SU-DHL-6 (cell line): ENCODE data around the gene RNF220.
A peak's percentile ranks its signal among the peaks of the same experiment; 100 is the strongest.

Source experiments
- H2AFZ ChIP-seq: fragments of 200-600 bp; sonication (generic); 2 replicates; pipeline ENCODE4 v1.6.1; 2014; ENCODE audit warnings: low read depth, mild to moderate bottlenecking, moderate library complexity, mixed read lengths, antibody characterized with exemption, low read length; ENCODE audit not compliant: severe bottlenecking
- H3F3A ChIP-seq: fragments of 200-600 bp; shearing (Covaris generic); 2 replicates; pipeline ENCODE4 v1.6.0; 2016; ENCODE audit warnings: antibody characterized with exemption, mild to moderate bottlenecking; ENCODE audit not compliant: insufficient read depth
- H3K27ac ChIP-seq: fragments of 200-600 bp; sonication (generic); 2 replicates; pipeline ENCODE4 v1.5.1; 2016; ENCODE audit warnings: low read depth, mild to moderate bottlenecking, low read length, moderate library complexity, mixed read lengths
- H3K27me3 ChIP-seq: fragments of 200-600 bp; sonication (generic), shearing (Covaris generic); 2 replicates; pipeline ENCODE4 v1.6.0; 2014; ENCODE audit warnings: mild to moderate bottlenecking, low read length
- H3K36me3 ChIP-seq: fragments of 200-600 bp; sonication (generic); 2 replicates; pipeline ENCODE4 v1.6.1; 2014; ENCODE audit warnings: mild to moderate bottlenecking, low read length, mixed read lengths
- H3K4me2 ChIP-seq: fragments of 300-600, 200-600 bp; shearing (Covaris generic), sonication (generic); 2 replicates; pipeline ENCODE4 v1.6.0; 2014; ENCODE audit warnings: low read length, low read depth, mild to moderate bottlenecking; ENCODE audit not compliant: poor library complexity, severe bottlenecking
- H3K4me3 ChIP-seq: fragments of 200-600 bp; sonication (generic); 2 replicates; pipeline ENCODE4 v1.5.1; 2014; ENCODE audit warnings: antibody characterized with exemption, low read length, mild to moderate bottlenecking, mixed read lengths; ENCODE audit not compliant: insufficient read depth, poor library complexity, severe bottlenecking
- H3K79me2 ChIP-seq: fragments of 200-600 bp; sonication (generic); 2 replicates; pipeline ENCODE4 v1.6.1; 2014; ENCODE audit warnings: mild to moderate bottlenecking, low read length, moderate library complexity; ENCODE audit not compliant: insufficient read depth
- H3K9ac ChIP-seq: fragments of 200-600 bp; sonication (generic); 2 replicates; pipeline ENCODE4 v1.7.0; 2014; ENCODE audit warnings: mild to moderate bottlenecking, low read length
- H3K9me2 ChIP-seq: fragments of 200-600 bp; sonication (generic); replicated peaks from 2 replicates; pipeline ENCODE4 v1.6.1; 2014; ENCODE audit warnings: low read length; ENCODE audit not compliant: insufficient read depth
- H3K9me3 ChIP-seq: fragments of 200-600 bp; sonication (generic); 2 replicates; pipeline ENCODE4 v1.6.1; 2014; ENCODE audit warnings: low read length, mixed read lengths; ENCODE audit not compliant: insufficient read depth
- H4K20me1 ChIP-seq: fragments of 200-600 bp; sonication (generic); 2 replicates; pipeline ENCODE4 v1.6.1; 2014; ENCODE audit warnings: low read depth, mild to moderate bottlenecking, antibody characterized with exemption, low read length, moderate library complexity, mixed read lengths
- CTCF ChIP-seq: fragments of 200-600 bp; sonication (generic); IDR thresholded peaks from one replicate; pipeline ENCODE4 v1.5.1; 2017; ENCODE audit warnings: antibody characterized with exemption, mild to moderate bottlenecking, low read length, moderate library complexity; ENCODE audit not compliant: insufficient read depth, poor library complexity, severe bottlenecking
- EZH2phosphoT487 ChIP-seq: fragments of 200-600 bp; sonication (generic), shearing (Covaris generic); conservative IDR thresholded peaks from 2 replicates; pipeline ENCODE4 v1.6.1; 2018; ENCODE audit warnings: mild to moderate bottlenecking, antibody characterized with exemption, low read length, moderate library complexity, mixed read lengths

RNF220 gene

GRCh38 chr1:44674113-44675000 is 269.3 kb downstream of the RNF220 start, which contains the start of the genes ARMH1 and TMEM53:
Gene ARMH1 (plus strand): TSS chr1:44674714. CDS start chr1:44689698, 14,984 bp downstream.
Gene TMEM53 (minus strand): TSS chr1:44674481. CDS start chr1:44674391, 90 bp downstream.
- TF ChIP-seq EZH2phosphoT487 (no peak), CTCF (no peak)
- H3F3A ChIP-seq: no peaks in the 10 kb centered on the region
- H3K4me3 ChIP-seq: peak within 1 kb of the TSS; percentile 67
- no peaks in the 10 kb centered on the region for H3K9me2 ChIP-seq
- H2AFZ ChIP-seq: peak within 1 kb of the TSS; percentile 77
- no peaks in the 10 kb centered on the region for H3K27me3 ChIP-seq
- H4K20me1 ChIP-seq: no peaks in the 10 kb centered on the region
- no peaks in the 10 kb centered on the region for H3K79me2 ChIP-seq
- H3K9me3 ChIP-seq: no peaks in the 10 kb centered on the region
- H3K27ac ChIP-seq: peak within 1 kb of the TSS; percentile 44; the same call in 1 of the 2 replicates
- H3K9ac ChIP-seq: peak within 1 kb of the TSS; percentile 60
- H3K36me3 ChIP-seq: no peaks in the 10 kb centered on the region
- H3K4me2 ChIP-seq: peak within 1 kb of the TSS; percentile 66

GRCh38 chr1:44675186-44675585 is 270.1 kb downstream of the RNF220 start:
- H3K27me3 ChIP-seq: no peaks in the 10 kb centered on the region
- H3K4me3 ChIP-seq: peak overlapping the region; percentile 57
- H3K36me3 ChIP-seq: no peaks in the 10 kb centered on the region
- H3K4me2 ChIP-seq: peak overlapping the region; percentile 63
- no peaks in the 10 kb centered on the region for H3K79me2 ChIP-seq
- peak overlapping the region; percentile 60 for H3K9ac ChIP-seq
- no peaks in the 10 kb centered on the region for H3K9me2 ChIP-seq
- H3F3A ChIP-seq: no peaks in the 10 kb centered on the region
- H2AFZ ChIP-seq: peak overlapping the region; percentile 25
- TF ChIP-seq CTCF: no peak
- TF ChIP-seq EZH2phosphoT487: no peak
- H3K9me3 ChIP-seq: no peaks in the 10 kb centered on the region
- H3K27ac ChIP-seq: no peak overlapping the region
- H4K20me1 ChIP-seq: no peaks in the 10 kb centered on the region

GRCh38 chr1:44676484-44677200 is 271.6 kb downstream of the RNF220 start:
- Histone ChIP-seq H2AFZ (no peak overlapping the region), H3K9me2 (no peaks in the 10 kb centered on the region), H4K20me1 (no peaks in the 10 kb centered on the region), H3K27ac (no peak overlapping the region), H3K9me3 (no peaks in the 10 kb centered on the region), H3K4me3 (no peak overlapping the region), H3K79me2 (no peaks in the 10 kb centered on the region), H3K9ac (no peak overlapping the region), H3K4me2 (peak overlapping the region; percentile 15), H3F3A (no peaks in the 10 kb centered on the region), H3K27me3 (no peaks in the 10 kb centered on the region), H3K36me3 (no peaks in the 10 kb centered on the region)
- TF ChIP-seq CTCF (no peak), EZH2phosphoT487 (no peak)
